BLaER1 treated with 17β-estradiol and CSF1 and Interleukin-3, amounts not matched to agents 10 nM and 100 nM (cell line): Measurements from ENCODE around the gene RANBP1.

Source experiments
- H3K27ac ChIP-seq, 11 experiments: shearing (Covaris generic); formaldehyde crosslinking; 2 replicates each; pipeline ENCODE4 v1.8.1; 2022
- H3K27me3 ChIP-seq, 11 experiments: shearing (Covaris generic); formaldehyde crosslinking; 2 replicates each; pipeline ENCODE4 v1.8.1; 2022
- H3K36me3 ChIP-seq, 11 experiments: shearing (Covaris generic); formaldehyde crosslinking; 2 replicates each; pipeline ENCODE4 v1.8.1; 2022
- H3K4me1 ChIP-seq, 10 experiments: shearing (Covaris generic); formaldehyde crosslinking; 2 replicates each; pipeline ENCODE4 v1.8.1; 2022
- H3K4me2 ChIP-seq, 11 experiments: shearing (Covaris generic); formaldehyde crosslinking; 2 replicates each; pipeline ENCODE4 v1.8.1; 2022
- H3K4me3 ChIP-seq, 10 experiments: shearing (Covaris generic); formaldehyde crosslinking; 2 replicates each; pipeline ENCODE4 v1.8.1; 2022
- H3K9ac ChIP-seq, 11 experiments: shearing (Covaris generic); formaldehyde crosslinking; 2 replicates each; pipeline ENCODE4 v1.8.1; 2022
- H3K9me3 ChIP-seq, 11 experiments: shearing (Covaris generic); formaldehyde crosslinking; replicated peaks in 1 of 11; 2 replicates each; pipeline ENCODE4 v1.8.1; 2022
- H4K20me1 ChIP-seq, 11 experiments: shearing (Covaris generic); formaldehyde crosslinking; 2 replicates each; pipeline ENCODE4 v1.8.1; 2022
- Cebpa-rat ChIP-seq, 11 experiments: shearing (Covaris generic); IDR thresholded peaks; 2 replicates each; pipeline ENCODE4 v1.8.1; 2022

RANBP1 gene

DNA sequence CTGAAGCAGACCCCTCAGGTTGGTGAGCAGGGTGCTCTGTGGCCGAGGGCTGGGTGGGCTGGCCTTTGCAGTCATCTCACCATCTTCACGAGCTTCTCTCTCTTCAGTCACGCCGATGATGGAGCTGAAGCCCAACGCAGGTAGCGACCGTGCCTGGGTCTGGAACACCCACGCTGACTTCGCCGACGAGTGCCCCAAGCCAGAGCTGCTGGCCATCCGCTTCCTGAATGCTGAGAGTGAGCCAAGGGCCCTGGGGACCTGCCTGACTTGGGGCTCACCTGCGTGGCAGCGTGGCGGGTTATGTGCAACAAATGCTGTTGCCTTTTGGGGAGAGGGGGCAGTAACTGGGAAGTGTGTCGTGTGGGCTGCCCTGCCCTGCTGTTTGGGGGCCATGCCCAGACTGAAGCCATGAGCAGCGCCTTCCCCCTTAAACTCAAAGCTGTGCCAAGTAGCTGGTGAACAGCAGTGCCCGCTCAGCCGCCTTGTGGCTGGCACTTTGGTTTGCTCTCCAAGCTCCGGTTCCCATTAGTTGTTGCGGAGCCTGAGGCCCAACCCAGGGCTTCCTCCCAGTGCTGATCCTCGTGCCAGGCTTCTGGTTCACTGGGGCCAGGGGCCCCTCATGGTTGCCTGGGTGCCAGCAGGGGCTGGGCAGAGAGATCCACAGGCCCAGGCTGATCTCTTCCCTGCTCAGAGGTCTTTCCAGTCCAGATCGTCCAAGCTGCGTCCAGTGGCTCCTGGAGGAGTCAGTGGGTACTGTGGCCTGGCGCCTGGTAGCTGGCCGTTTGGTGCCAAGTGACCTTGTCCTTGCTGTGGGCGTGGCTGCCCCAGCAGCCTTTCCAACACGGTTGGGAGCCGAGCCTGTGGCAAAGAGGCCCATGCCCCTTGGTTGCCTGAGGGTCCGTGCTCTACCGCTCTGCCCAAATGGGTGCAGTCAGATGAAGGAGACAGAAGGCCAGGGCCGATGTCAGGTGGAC lies 9.6 kb downstream of the RANBP1 start:
- no peak for TF ChIP-seq Cebpa-rat (IDR thresholded peaks at IDR 0.05)
- Histone ChIP-seq H3K4me3 (peak overlapping the region in 2 of 10 experiments; percentile 5 to 38; a peak in 1 of 20 replicates), H3K27me3 (no peaks in the 10 kb centered on the region), H3K4me1 (peaks cover 8 to 79% (median 72%) of the 10 kb centered on the region in 10 experiments; a peak in 17 of 20 replicates), H3K27ac (peak overlapping the region in 6 of 11 experiments; percentile 14 to 55 (median 42); a peak in 8 of 22 replicates), H4K20me1 (peaks cover 0 to 100% (median 98%) of the 10 kb centered on the region in 11 experiments; a peak in 20 of 22 replicates), H3K36me3 (peaks cover 62 to 79% (median 76%) of the 10 kb centered on the region in 11 experiments), H3K9ac (peak overlapping the region in 10 of 11 experiments; percentile 15 to 71 (median 56); a peak in 17 of 22 replicates), H3K9me3 (no peaks in the 10 kb centered on the region), H3K4me2 (peak overlapping the region in 8 of 11 experiments; percentile 23 to 88 (median 73); a peak in 16 of 22 replicates)

DNA sequence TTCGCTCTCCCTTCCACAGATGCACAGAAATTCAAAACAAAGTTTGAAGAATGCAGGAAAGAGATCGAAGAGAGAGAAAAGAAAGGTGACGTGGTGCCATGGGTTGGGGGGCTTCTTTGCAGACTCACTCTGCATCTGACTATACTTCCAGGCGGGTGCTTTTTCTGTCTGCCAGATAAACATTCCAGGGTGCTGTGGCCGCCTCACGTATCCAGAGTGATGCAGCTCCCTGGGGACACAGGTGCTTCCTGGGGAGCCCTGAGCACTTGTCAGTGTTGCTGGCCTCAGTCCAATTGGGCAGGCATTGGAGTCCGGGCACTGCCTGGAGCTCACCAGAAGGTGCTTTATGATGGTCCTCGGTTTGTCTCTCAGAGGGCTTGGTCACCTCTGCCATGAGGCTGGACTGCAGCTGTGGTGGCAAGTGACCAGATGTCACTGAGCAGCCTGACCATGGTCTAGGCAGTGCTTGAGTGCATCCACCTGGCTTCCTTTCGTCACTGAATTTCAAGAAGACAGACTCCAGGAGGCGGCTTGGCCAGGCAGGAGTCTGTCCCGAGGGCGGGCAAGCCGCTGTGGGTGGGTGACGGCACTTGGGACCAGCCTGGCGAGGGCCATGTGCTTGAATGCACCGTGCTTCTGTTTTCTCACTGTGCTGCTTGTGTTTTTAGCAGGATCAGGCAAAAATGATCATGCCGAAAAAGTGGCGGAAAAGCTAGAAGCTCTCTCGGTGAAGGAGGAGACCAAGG lies 10.6 kb downstream of the RANBP1 start:
- Histone ChIP-seq H3K9me3 (no peaks in the 10 kb centered on the region), H3K27me3 (no peaks in the 10 kb centered on the region), H3K4me2 (peak overlapping the region in 8 of 11 experiments; percentile 23 to 88 (median 73); a peak in 16 of 22 replicates), H3K36me3 (peaks cover 52 to 70% (median 66%) of the 10 kb centered on the region in 11 experiments), H4K20me1 (peaks cover 0 to 93% (median 92%) of the 10 kb centered on the region in 11 experiments; a peak in 20 of 22 replicates), H3K4me1 (peaks cover 7 to 75% (median 68%) of the 10 kb centered on the region in 10 experiments; a peak in 16 of 20 replicates), H3K4me3 (peak overlapping the region in 3 of 10 experiments; percentile 5 to 38 (median 7); a peak in 2 of 20 replicates), H3K9ac (peak overlapping the region in 8 of 11 experiments; percentile 40 to 71 (median 61); a peak in 15 of 22 replicates), H3K27ac (peak overlapping the region in 6 of 11 experiments; percentile 14 to 55 (median 42); a peak in 9 of 22 replicates)
- no peak for TF ChIP-seq Cebpa-rat (IDR thresholded peaks at IDR 0.05)

DNA sequence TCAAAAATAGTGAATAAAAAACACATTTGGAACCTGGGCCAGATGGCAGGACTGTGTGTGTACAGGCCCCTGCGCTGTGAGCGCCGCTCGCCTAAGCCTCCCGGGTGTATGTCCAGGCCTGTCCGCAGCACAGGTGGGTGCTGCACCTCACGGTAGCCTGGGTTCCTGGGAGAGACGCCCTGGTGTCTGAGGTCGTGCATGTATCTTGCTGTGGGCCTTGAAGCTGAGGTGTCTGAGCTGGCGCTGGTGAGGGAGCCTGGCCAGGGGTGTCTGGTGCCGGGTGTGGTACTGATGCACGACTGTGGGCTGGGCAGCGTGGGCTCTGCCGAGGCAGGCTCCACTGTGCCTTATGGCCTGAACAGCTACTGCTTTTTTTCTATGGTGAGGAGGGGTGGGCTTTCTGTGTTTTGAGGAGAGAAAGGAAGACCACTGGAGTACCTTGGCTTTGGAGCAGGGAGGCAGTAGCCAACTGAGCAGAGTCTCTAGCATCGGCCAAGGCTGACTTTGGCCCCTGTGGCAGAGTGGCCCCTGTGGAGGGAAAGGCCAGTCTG lies 11.5 kb downstream of the RANBP1 start:
- no peak overlapping the region; a peak in 1 of 20 replicates for H3K4me3 ChIP-seq
- H3K4me1 ChIP-seq, result peaks cover 8 to 79% (median 62%) of the 10 kb centered on the region in 10 experiments; a peak in 19 of 20 replicates
- H3K36me3 ChIP-seq, result peaks cover 43 to 60% (median 57%) of the 10 kb centered on the region in 11 experiments
- peak overlapping the region in 4 of 11 experiments; percentile 9 to 46 (median 42); a peak in 5 of 22 replicates for H3K9ac ChIP-seq
- H3K27me3 ChIP-seq, result no peaks in the 10 kb centered on the region
- peak overlapping the region in 2 of 11 experiments; percentile 14 to 16; a peak in 2 of 22 replicates for H3K27ac ChIP-seq
- peak overlapping the region in 3 of 11 experiments; percentile 10 to 88 (median 33); a peak in 3 of 22 replicates for H3K4me2 ChIP-seq
- no peak for TF ChIP-seq Cebpa-rat (IDR thresholded peaks at IDR 0.05)
- peaks cover 0 to 89% (median 86%) of the 10 kb centered on the region in 11 experiments; a peak in 20 of 22 replicates for H4K20me1 ChIP-seq
- no peaks in the 10 kb centered on the region for H3K9me3 ChIP-seq

DNA sequence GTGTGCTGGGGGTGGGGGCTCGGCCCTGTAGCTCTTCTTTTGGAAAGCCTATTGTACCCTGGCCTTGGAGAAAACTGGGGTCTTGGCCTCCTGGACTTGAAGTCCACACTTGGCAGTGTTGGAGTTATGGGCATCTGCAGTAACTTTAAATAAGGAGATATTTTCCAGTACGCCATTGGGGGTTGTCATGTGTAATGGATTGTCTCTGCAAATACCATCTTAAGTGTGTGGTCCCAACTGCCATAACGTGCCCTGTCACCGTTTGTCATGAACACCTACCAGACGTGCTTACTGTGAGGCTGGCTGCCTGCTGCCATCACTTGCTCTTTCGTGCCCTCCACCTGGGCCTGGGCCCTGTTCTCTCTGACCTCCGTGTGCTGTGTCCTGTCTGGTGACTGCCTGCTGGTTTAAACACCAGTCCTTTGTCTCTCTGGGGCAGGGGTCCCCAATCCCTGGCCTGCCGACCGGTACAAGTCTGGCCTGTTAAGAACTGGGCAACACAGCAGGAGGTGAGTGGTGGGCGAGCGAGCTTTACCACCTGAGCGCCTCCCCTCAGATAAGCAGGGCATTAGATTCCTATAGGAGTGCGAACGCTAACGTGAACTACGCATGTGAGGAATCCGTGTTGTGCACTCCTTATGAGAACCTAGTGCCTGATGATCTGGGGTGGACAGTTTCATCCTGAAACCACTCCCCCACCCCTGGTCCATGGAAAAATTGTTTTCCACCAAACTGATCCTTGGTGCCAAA lies 12.1 kb downstream of the RANBP1 start:
- peaks cover 15 to 85% (median 68%) of the 10 kb centered on the region in 10 experiments for H3K4me1 ChIP-seq
- H3K27ac ChIP-seq, result peak overlapping the region in 2 of 11 experiments; percentile 14 to 16; a peak in 1 of 22 replicates
- peaks cover 6 to 89% (median 86%) of the 10 kb centered on the region in 11 experiments; a peak in 21 of 22 replicates for H4K20me1 ChIP-seq
- H3K9ac ChIP-seq, result peak overlapping the region in 4 of 11 experiments; percentile 24 to 46 (median 42); a peak in 6 of 22 replicates
- H3K4me2 ChIP-seq, result peak overlapping the region in 3 of 11 experiments; percentile 10 to 88 (median 33); a peak in 3 of 22 replicates
- no peak overlapping the region; a peak in 1 of 20 replicates for H3K4me3 ChIP-seq
- H3K9me3 ChIP-seq, result no peaks in the 10 kb centered on the region
- H3K36me3 ChIP-seq, result peaks cover 42 to 59% (median 54%) of the 10 kb centered on the region in 11 experiments
- TF ChIP-seq Cebpa-rat (IDR thresholded peaks at IDR 0.05), result no peak
- H3K27me3 ChIP-seq, result no peaks in the 10 kb centered on the region

DNA sequence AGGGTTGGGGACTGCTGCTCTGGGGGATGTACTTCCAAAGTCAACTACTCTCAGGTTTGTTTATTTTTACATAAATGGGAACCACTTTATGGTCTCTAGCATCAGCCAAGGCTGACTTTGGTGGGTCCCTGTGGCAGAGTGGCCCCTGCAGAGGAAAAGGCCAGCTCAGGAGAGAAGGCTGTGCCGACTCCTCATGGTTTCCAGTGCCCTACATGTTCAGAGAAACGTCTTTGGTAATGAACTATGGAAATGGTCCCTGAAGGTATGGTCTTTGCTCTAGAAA lies 12.7 kb downstream of the RANBP1 start:
- no peak for TF ChIP-seq Cebpa-rat (IDR thresholded peaks at IDR 0.05)
- Histone ChIP-seq H3K27me3 (no peaks in the 10 kb centered on the region), H4K20me1 (peaks cover 9 to 89% (median 88%) of the 10 kb centered on the region in 11 experiments; a peak in 21 of 22 replicates), H3K4me3 (no peak overlapping the region), H3K27ac (no peak overlapping the region), H3K36me3 (peaks cover 39 to 56% (median 50%) of the 10 kb centered on the region in 11 experiments), H3K9ac (peak overlapping the region in 1 of 11 experiments; percentile 24; a peak in 2 of 22 replicates), H3K4me1 (peaks cover 19 to 88% (median 70%) of the 10 kb centered on the region in 10 experiments), H3K9me3 (no peaks in the 10 kb centered on the region), H3K4me2 (peak overlapping the region in 2 of 11 experiments; percentile 94 to 99; a peak in 1 of 22 replicates)

DNA sequence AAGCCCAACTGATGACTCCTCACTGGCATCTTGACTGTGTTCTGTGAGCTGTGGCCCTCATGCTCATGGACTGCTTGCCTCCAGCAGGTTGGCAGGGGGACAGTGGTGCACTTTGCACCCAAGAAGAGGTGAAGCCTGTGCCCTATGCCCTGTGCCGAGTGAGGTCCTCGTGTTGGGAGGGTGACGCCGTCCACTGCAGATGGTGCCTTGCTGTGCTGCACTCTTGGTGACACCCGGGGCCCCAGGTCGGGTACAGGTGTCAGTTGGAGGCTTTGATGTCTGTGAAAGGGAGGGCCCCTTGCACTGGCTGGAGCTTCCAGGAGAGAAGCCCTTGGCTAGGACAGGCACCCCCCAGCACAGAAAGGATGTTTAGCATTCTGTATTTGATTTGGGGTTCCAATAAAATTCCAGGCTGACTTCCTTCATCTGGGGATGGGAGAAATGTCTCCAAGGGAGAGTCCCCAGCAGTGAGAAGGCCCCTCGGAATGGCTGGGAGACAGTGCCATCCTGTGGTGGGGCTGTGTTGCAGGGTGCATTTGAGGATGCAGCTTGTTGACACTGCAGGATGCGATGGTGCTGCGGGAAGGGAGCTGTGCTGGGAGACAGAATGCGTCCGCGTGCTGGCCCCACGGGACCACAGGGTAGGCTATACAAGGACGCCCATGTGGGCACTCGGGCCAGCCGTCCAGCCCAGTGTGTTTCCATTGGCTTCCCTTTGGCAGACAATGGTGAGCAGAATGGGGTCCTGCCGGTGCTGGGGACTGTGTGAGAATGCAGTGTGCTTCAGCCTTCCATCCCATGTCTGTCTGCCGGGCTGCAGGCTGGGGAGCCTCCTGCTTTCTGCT lies 13.2 kb downstream of the RANBP1 start:
- TF ChIP-seq Cebpa-rat (IDR thresholded peaks at IDR 0.05), result no peak
- Histone ChIP-seq H3K9me3 (no peaks in the 10 kb centered on the region), H4K20me1 (peaks cover 14 to 89% (median 88%) of the 10 kb centered on the region in 11 experiments; a peak in 21 of 22 replicates), H3K27ac (no peak overlapping the region), H3K36me3 (peaks cover 34 to 51% (median 45%) of the 10 kb centered on the region in 11 experiments), H3K4me1 (peaks cover 24 to 88% (median 70%) of the 10 kb centered on the region in 10 experiments), H3K27me3 (no peaks in the 10 kb centered on the region), H3K9ac (peak overlapping the region in 2 of 11 experiments; percentile 8 to 24; a peak in 1 of 22 replicates), H3K4me3 (no peak overlapping the region), H3K4me2 (peak overlapping the region in 9 of 11 experiments; percentile 5 to 99 (median 41); a peak in 10 of 22 replicates)

DNA sequence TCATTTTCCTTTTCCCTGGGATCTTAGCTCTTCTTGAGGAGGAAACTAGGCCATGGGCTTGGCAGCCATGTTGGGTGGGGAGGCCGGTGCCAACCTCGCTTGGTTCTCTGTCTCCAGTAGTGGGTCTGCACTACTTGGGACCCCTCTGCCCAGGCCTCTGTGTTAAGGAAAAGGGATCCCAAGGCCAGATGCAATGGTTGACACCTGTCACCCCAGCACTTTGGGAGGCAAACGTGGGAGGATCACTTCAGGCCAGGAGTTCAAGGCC lies 13.8 kb downstream of the RANBP1 start:
- H3K4me1 ChIP-seq, result peaks cover 30 to 88% (median 70%) of the 10 kb centered on the region in 10 experiments
- no peaks in the 10 kb centered on the region for H3K9me3 ChIP-seq
- TF ChIP-seq Cebpa-rat (IDR thresholded peaks at IDR 0.05), result no peak
- no peak overlapping the region for H3K27ac ChIP-seq
- H3K9ac ChIP-seq, result 0 out of 22 replicates have a peak overlapping the region, but pooled peaks of 3 of the 11 experiments have one; percentile 8 to 87 (median 24)
- no peaks in the 10 kb centered on the region for H3K27me3 ChIP-seq
- peak overlapping the region in 10 of 11 experiments; percentile 5 to 99 (median 73); a peak in 11 of 22 replicates for H3K4me2 ChIP-seq
- no peak overlapping the region for H3K4me3 ChIP-seq
- H3K36me3 ChIP-seq, result peaks cover 31 to 48% (median 39%) of the 10 kb centered on the region in 11 experiments
- H4K20me1 ChIP-seq, result peaks cover 20 to 89% (median 88%) of the 10 kb centered on the region in 11 experiments; a peak in 21 of 22 replicates
